ENCODE measurements around the gene CAMKMT. TPM values are rescaled to one million over a fixed set of nuclear protein-coding genes. Genes with fewer than 3 reads are reported as not detected.

Gene CAMKMT
- total RNA-seq, 2 experiments from 2014 or later = 25.7 to 27.4 TPM

DNA sequence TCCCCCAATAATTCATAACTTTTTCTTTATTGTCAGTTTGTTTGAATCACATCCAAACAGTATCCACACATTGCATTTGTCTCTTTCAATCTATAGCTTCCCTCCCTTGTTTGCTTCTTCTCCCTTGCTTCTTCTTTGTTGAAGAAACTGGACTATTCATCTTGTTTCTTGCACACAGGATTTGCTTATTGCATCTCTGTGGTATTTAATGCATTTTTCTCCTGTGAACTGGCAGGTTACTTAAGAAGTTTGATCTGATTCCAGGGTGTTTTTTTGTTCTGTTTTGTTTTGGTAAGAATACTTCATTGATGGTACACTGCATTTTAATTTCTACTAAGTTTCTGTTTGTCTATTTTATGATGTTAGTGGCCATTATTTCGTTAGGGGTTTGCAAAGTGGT lies 166.8 kb downstream of the CAMKMT start:
- Histone ChIP-seq H3K36me3 (ENCODE audit: insufficient read depth, low read length) (no peaks in the 10 kb centered on the region), H2AFZ (ENCODE audit: low read length) (no peak overlapping the region), H3K4me1 (ENCODE audit: insufficient read depth, low read length, poor library complexity, severe bottlenecking) (no peaks in the 10 kb centered on the region), H3K27ac (ENCODE audit: low read depth, low read length, poor library complexity, severe bottlenecking) (no peak overlapping the region), H3K4me3 (ENCODE audit: low read depth, low read length, poor library complexity, severe bottlenecking) (no peak overlapping the region), H3K4me2 (ENCODE audit: low read length) (no peak overlapping the region), H3K9me3 (ENCODE audit: low read length) (no peaks in the 10 kb centered on the region), H4K20me1 (ENCODE audit: insufficient read depth, low read length) (no peaks in the 10 kb centered on the region), H3K79me2 (ENCODE audit: insufficient read depth, low read depth, low read length) (no peaks in the 10 kb centered on the region), H3K9me2 (ENCODE audit: insufficient read depth, low read length) (no peaks in the 10 kb centered on the region)
- ChIA-PET CTCF (ENCODE audit: unreplicated experiment) (no interaction called here), POLR2A (interaction anchor here (1.0 kb wide), 1 partner anchor 30 kb away, joined by 3 read pairs; no protein-coding TSS in a partner anchor)
- BruUV-seq (replicated peaks) = no TSS peak
- intact Hi-C loops (cut with micrococcal nuclease; ENCODE audit: unreplicated experiment) = no loop called here
- TF ChIP-seq, protein P1, sequence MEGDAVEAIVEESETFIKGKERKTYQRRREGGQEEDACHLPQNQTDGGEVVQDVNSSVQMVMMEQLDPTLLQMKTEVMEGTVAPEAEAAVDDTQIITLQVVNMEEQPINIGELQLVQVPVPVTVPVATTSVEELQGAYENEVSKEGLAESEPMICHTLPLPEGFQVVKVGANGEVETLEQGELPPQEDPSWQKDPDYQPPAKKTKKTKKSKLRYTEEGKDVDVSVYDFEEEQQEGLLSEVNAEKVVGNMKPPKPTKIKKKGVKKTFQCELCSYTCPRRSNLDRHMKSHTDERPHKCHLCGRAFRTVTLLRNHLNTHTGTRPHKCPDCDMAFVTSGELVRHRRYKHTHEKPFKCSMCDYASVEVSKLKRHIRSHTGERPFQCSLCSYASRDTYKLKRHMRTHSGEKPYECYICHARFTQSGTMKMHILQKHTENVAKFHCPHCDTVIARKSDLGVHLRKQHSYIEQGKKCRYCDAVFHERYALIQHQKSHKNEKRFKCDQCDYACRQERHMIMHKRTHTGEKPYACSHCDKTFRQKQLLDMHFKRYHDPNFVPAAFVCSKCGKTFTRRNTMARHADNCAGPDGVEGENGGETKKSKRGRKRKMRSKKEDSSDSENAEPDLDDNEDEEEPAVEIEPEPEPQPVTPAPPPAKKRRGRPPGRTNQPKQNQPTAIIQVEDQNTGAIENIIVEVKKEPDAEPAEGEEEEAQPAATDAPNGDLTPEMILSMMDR (conservative IDR thresholded peaks at IDR 0.05; ENCODE audit: low read length) = no peak
- TF ChIP-seq EZH2phosphoT487 (IDR thresholded peaks at IDR 0.05; ENCODE audit: borderline replicate concordance, low read depth, low read length) = no peak
- no peak for DNase-seq (ENCODE audit: low spot score)

DNA sequence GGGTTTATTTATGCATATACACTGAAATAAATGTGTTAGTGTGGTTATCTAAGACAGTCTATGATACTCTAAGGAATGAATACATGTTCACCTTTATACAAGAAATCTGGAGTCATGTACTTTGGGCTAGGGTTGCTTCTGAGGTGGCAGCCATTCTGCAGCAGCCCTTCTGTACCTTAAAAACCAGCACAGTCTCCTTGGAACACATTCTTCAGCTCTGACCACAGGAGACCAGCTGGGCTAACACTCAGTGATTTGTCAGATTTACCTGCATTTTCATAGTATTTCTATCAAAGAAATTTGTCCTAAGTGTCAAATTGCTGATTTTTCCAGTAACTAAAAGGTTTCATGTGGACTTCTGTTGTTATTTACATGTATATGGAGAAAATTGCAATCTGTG lies 167.7 kb downstream of the CAMKMT start:
- Histone ChIP-seq H3K4me1 (ENCODE audit: insufficient read depth, low read length, poor library complexity, severe bottlenecking) (no peaks in the 10 kb centered on the region), H3K27ac (ENCODE audit: low read depth, low read length, poor library complexity, severe bottlenecking) (no peak overlapping the region), H2AFZ (ENCODE audit: low read length) (no peak overlapping the region), H3K4me2 (ENCODE audit: low read length) (no peak overlapping the region), H3K79me2 (ENCODE audit: insufficient read depth, low read depth, low read length) (no peaks in the 10 kb centered on the region), H3K36me3 (ENCODE audit: insufficient read depth, low read length) (no peaks in the 10 kb centered on the region), H3K9me3 (ENCODE audit: low read length) (no peaks in the 10 kb centered on the region), H4K20me1 (ENCODE audit: insufficient read depth, low read length) (no peaks in the 10 kb centered on the region), H3K4me3 (ENCODE audit: low read depth, low read length, poor library complexity, severe bottlenecking) (no peak overlapping the region), H3K9me2 (ENCODE audit: insufficient read depth, low read length) (no peaks in the 10 kb centered on the region)
- intact Hi-C loops (cut with micrococcal nuclease; ENCODE audit: unreplicated experiment) = no loop called here
- POLR2A ChIA-PET = interaction anchor here (0.6 to 1.3 kb wide), 4 partner anchors 31 to 396 kb away, joined by 3 to 4 read pairs (median 3); no protein-coding TSS in a partner anchor
- no peak for DNase-seq (ENCODE audit: low spot score)
- BruUV-seq (replicated peaks) = no TSS peak
- CTCF ChIA-PET (ENCODE audit: unreplicated experiment) = no interaction called here
- no peak for TF ChIP-seq EZH2phosphoT487 (IDR thresholded peaks at IDR 0.05; ENCODE audit: borderline replicate concordance, low read depth, low read length)
- TF ChIP-seq, protein P1 (conservative IDR thresholded peaks at IDR 0.05; ENCODE audit: low read length) = no peak

DNA sequence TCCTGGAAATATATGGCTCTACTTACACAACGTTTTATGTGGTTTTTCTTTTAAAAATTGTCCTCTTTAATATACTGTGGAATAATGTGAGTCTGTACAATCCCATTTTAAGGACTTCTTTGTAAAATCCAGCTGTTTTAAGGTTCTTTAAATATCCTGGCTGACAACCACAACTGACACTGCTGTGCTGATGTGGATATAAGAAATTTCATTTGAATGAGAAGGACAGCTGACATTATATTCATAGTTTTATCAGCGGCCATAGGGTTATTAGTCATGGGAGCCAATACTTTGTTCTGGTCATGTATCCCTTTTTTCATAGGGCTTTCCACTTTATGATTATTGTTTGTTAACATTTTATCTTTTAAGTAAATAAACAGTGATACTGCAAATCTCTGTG lies 169.5 kb downstream of the CAMKMT start:
- H3K9me3 ChIP-seq (ENCODE audit: low read length) = no peaks in the 10 kb centered on the region
- intact Hi-C loops (cut with micrococcal nuclease; ENCODE audit: unreplicated experiment) = no loop called here
- no peak for DNase-seq (ENCODE audit: low spot score)
- no peaks in the 10 kb centered on the region for H3K36me3 ChIP-seq (ENCODE audit: insufficient read depth, low read length)
- H3K27ac ChIP-seq (ENCODE audit: low read depth, low read length, poor library complexity, severe bottlenecking) = no peak overlapping the region
- H3K4me1 ChIP-seq (ENCODE audit: insufficient read depth, low read length, poor library complexity, severe bottlenecking) = no peaks in the 10 kb centered on the region
- ChIA-PET POLR2A (no interaction called here), CTCF (ENCODE audit: unreplicated experiment) (no interaction called here)
- no peak overlapping the region for H2AFZ ChIP-seq (ENCODE audit: low read length)
- no peaks in the 10 kb centered on the region for H3K79me2 ChIP-seq (ENCODE audit: insufficient read depth, low read depth, low read length)
- BruUV-seq (replicated peaks) = no TSS peak
- TF ChIP-seq EZH2phosphoT487 (IDR thresholded peaks at IDR 0.05; ENCODE audit: borderline replicate concordance, low read depth, low read length) = no peak
- TF ChIP-seq, protein P1 (conservative IDR thresholded peaks at IDR 0.05; ENCODE audit: low read length) = no peak
- no peaks in the 10 kb centered on the region for H4K20me1 ChIP-seq (ENCODE audit: insufficient read depth, low read length)
- H3K4me2 ChIP-seq (ENCODE audit: low read length) = no peak overlapping the region
- no peak overlapping the region for H3K4me3 ChIP-seq (ENCODE audit: low read depth, low read length, poor library complexity, severe bottlenecking)
- H3K9me2 ChIP-seq (ENCODE audit: insufficient read depth, low read length) = no peaks in the 10 kb centered on the region
